ENCODE data around the gene CFAP43. TPM values are rescaled to one million over a fixed set of nuclear protein-coding genes. Genes with fewer than 3 reads are reported as not detected.

CFAP43 gene
- total and polyA plus RNA-seq, 9 of the 15 experiments (the other 6 are each of a cell fraction or from before 2014, with no cell fraction given): 0.07 to 0.86 (median 0.11) TPM; not detected in 1

GRCh38 chr10:104253106-104253505 is 20.9 kb upstream of the CFAP43 start (continued):
- TF ChIP-seq ZNF431 (CRISPR knock-in tag; IDR thresholded peaks at IDR 0.05) (no peak), KDM2B (CRISPR knock-in tag; IDR thresholded peaks at IDR 0.05) (no peak), FOXA1 (IDR thresholded peaks at IDR 0.05; ENCODE audit: borderline replicate concordance) (peak; percentile 65), ILK (tag; IDR thresholded peaks at IDR 0.05; ENCODE audit: borderline replicate concordance, low read depth) (no peak), HDAC8 (tag; IDR thresholded peaks at IDR 0.05) (no peak), FOXJ3 (CRISPR knock-in tag; IDR thresholded peaks at IDR 0.05) (no peak), SMARCE1 (IDR thresholded peaks at IDR 0.05) (peak; percentile 87), FOSL1 (tag; conservative IDR thresholded peaks at IDR 0.05) (peak; percentile 8), CC2D1A (IDR thresholded peaks at IDR 0.05) (no peak; the same call in 1 of the 2 replicates), CBFA2T2 (conservative IDR thresholded peaks at IDR 0.05) (peak; percentile 90), ZNF57 (CRISPR knock-in tag; IDR thresholded peaks at IDR 0.05) (no peak), NCOR1 (IDR thresholded peaks at IDR 0.05) (peak; percentile 86), RFX5 (IDR thresholded peaks at IDR 0.05; ENCODE audit: low read depth, low read length) (no peak), GTF2A2 (tag; IDR thresholded peaks at IDR 0.05) (no peak), HMBOX1 (IDR thresholded peaks at IDR 0.05) (no peak), VEZF1 (CRISPR knock-in tag; IDR thresholded peaks at IDR 0.05) (peak; percentile 41), ZNF551 (CRISPR knock-in tag; IDR thresholded peaks at IDR 0.05) (no peak), ELF2 (CRISPR knock-in tag; IDR thresholded peaks at IDR 0.05) (no peak), TFAP4 (CRISPR knock-in tag; IDR thresholded peaks at IDR 0.05; ENCODE audit: borderline replicate concordance) (no peak), YY1 (IDR thresholded peaks at IDR 0.05; ENCODE audit: borderline replicate concordance in 1 of 3, control insufficient read depth in 1 of 3, extremely low read depth in 1 of 3, insufficient read depth in 3 of 3, insufficient read length in 1 of 3, insufficient replicate concordance in 2 of 3, low read depth in 1 of 3, low read length in 2 of 3) (no peak), NCOA2 (IDR thresholded peaks at IDR 0.05; ENCODE audit: partially characterized antibody in 2 of 2) (peak; percentile 29 to 31), KAT8 (IDR thresholded peaks at IDR 0.05; ENCODE audit: low read depth) (no peak), SUPT5H (IDR thresholded peaks at IDR 0.05) (no peak), ZNF253 (CRISPR knock-in tag; conservative IDR thresholded peaks at IDR 0.05) (no peak), STAT5A (IDR thresholded peaks at IDR 0.05; ENCODE audit: borderline replicate concordance, low read length) (peak; percentile 33; the same call in 1 of the 2 replicates), NELFE (IDR thresholded peaks at IDR 0.05; ENCODE audit: insufficient read depth, insufficient read length) (no peak), ARHGAP35 (IDR thresholded peaks at IDR 0.05; ENCODE audit: partially characterized antibody) (no peak), SRF (CRISPR knock-in tag; IDR thresholded peaks at IDR 0.05) (no peak), PHF8 (IDR thresholded peaks at IDR 0.05; ENCODE audit: borderline replicate concordance, low read length) (no peak), ZNF785 (CRISPR knock-in tag; IDR thresholded peaks at IDR 0.05) (no peak)
